Activated CD8-positive, alpha-beta memory T cell treated with anti-CD3 and anti-CD28 coated beads, Interleukin-2, amount 50 U/mL, for 4 hours (primary cell): ENCODE measurements around the gene HACD2.
"Not testable (repeated sequence)": the region's sequence is repeated elsewhere in the genome, so short reads cannot be mapped to it uniquely, and the experiment has no call there.

Source experiments
- DNase-seq: peaks from one replicate; pipeline ENCODE4 v3.0.0-alpha.2; 2020

Gene HACD2

DNA sequence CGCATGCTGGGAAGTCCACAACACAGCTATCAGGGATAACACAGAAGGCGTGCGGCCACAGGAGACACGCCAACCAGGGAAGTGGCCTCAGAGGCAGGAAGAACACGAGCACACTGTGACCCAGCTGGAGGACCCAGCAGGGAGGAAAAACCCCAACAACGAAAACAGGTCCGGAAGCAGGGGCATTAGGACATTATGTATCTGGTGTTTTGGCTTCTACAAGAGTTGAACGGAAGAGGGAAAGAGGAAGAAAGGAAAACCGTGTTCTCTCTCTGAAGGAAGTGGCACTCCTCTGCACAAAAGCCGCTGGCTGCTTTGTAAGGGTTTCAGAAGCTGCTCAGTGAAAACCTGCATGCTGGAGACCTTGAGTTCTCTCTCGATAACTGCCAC, 61.8 kb downstream of the HACD2 start:
- no peak for DNase-seq

DNA sequence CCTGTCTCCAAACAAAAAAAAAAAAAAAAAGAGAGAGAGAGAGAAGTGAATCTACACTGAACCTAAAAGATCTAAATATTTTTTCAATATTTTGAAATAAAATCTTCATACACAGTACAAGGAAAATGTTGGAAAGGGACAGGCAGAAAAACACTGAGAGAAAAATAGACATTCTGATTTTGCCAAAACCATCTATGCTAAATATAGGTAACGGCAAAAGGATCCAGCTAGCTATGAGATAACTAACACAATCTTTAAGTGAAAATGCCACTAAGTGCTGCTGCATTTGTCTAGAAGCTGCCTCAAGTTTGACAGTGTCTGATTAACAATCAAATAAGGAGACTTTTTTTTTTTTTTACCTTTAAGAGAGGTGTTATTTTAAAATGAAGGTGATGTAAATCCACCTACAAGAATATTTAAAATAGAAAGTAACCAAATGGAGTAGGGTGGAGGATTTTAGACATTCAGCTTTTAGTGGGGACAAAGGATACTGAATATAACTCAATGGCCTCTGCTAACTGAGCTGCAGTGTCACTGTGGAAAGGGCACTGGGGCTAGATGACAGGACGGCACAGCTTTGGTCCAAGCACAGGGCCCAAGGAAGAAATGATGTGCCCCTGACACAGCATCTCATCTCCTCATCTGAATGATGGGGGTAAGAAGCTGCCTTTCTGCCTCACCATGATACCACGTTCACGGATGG, 62.4 kb downstream of the HACD2 start:
- no peak for DNase-seq

DNA sequence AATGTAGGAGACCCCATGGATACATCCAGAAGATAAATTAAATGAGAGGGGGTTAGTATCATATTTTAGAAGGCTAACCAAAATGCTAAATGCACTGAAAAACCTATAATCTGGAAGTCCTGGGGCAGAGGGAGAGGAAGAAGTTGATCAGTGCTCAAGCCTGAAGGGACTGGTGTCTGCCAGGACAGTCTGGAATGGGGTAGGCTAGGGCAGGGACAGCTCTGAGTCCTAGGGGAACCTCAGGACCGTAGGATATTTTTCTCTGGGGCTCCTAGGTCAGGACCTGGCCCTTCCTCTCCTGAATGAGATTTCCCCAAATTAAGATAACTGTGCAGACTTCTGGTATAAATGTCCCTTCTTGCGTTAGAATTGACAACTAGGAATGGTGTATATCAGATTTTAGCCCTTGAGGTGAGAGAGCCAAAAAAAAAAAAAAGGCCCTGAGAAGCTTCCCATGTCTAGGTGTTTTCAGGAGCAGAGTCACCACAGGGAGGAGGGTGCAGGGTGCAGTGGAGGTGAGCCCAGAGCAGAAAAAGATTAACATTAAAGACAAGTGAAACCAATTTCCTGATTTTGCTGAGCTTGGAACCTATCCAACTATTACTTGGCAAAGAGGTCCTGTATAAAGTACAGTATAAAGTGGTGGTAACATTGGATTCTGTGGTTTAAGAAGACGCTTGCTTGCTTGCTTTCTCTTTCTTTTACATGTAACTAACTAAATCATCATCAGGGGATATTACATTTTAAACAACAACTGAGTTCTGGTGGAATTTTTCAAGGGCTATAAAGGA, 63.5 kb downstream of the HACD2 start:
- DNase-seq, result no peak

DNA sequence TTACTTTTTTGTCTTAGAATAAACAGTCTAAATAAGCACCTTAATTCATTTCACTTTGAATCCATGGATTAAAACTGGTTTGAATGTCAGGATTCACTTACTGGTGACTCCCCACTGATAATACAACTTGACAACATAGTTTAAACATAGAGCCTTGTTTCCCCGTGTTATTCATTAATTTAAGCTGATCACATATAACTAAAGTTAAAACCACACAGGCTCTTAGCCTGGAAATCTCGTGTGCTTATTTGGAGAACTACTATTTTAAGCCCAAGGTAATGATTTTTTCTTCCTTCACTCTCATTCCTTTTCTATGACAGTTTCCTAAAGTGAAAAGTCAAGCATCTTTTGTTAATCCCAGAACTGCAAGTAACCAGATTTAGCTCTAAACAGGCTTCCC, 64.2 kb downstream of the HACD2 start:
- DNase-seq, result no peak

DNA sequence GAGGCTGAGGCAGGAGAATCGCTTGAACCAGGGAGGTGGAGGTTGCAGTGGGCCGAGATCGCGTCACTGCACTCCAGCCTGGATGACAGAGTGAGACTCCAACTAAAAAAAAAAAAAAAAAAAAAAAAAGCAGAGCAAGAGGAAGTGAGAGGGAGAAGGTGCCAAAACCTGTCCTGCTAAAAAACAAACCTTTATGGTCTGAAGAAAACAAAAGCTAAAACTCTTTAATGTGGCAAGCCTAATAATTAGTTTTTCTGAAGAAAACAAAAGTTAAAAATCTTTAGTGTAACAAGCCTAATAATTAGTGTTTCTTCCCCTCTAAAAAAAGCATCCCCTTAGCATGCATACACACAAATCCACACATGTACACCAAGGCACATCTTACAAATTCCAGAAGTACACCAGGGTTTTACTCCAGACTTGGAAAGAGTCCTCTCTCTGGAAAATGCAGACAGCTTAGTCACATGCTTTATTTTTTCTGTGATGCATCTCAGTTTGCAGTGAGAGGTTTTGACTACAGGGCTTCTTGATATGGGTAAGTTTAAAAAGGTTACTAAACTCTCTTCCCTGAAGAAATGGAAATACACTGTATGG, 65.9 kb downstream of the HACD2 start:
- DNase-seq, result no peak

DNA sequence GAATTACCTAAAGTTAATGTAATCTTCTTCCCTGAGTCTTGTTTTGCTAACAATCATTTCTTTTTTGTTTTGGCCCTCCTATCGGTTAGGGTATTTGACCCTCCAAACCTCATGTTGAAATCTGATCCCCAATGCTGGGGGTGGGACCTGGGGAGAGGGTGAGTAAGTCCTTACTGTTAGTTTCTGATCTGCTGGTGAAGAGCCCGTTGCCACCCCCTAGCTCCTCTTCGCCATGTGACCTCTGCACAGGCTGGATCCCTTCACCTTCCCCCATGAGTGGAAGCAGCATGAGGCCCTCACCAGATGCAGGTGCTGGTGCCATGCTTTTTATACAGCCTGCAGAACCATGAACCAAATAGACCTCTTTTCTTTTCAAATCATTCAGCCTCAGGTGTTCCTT, 73.1 kb downstream of the HACD2 start:
- DNase-seq, result no peak

DNA sequence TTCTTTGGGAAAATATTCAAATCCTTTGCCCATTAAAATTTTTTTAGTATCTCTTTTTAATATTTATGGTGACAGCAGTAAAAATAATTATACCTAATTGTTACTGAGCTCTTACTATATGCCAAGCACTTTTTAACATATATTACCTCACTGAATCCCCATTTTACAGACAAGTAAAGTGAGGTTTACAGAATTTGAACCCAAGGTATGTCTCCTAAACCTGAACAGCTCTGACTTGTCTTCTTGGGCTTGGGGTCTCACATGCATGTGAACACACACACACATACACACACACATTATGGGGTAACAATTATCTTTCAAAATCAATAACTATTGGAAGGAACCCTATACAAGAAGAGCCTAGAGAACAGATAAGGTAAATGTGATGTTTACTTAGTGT, 73.8 kb downstream of the HACD2 start:
- no peak for DNase-seq

DNA sequence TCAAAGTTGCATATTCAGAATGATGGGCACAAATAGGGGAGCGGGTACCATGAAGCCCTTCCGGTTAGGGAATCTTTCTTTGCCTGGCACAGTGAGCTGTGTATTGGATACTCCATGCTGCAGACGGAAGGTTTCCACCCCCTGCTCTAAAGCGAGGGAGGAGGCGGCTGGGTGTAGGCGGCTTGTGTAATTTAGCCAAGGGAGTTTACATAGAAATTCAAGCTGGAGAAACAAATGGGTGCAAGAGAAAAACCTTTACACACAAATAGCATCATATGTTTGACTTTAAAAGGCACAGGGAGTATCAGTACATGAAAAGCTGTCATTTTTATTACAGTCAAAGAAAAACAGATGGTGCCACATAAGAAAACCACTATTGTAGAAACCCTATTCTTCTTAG, 76.7 kb downstream of the HACD2 start:
- no peak for DNase-seq

DNA sequence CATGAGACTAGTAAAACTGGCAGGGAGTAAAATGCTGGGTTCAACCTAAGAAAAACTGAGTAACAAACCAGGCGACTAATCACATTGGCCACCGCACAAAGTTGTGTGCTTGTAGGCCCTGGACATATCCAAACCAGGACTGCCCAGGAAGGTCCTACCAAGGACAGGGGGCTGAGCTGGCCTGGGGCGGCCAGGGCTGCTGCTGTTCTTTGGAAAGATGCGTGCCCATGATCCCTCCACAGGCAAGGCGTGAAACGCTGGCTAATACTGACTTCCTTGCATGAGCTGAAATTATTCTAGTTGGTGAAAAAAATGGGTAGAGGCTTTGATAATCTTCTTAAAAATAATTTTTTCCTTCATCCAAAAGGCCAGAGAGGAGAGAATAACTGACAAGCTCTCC, 79.0 kb downstream of the HACD2 start:
- no peak for DNase-seq

DNA sequence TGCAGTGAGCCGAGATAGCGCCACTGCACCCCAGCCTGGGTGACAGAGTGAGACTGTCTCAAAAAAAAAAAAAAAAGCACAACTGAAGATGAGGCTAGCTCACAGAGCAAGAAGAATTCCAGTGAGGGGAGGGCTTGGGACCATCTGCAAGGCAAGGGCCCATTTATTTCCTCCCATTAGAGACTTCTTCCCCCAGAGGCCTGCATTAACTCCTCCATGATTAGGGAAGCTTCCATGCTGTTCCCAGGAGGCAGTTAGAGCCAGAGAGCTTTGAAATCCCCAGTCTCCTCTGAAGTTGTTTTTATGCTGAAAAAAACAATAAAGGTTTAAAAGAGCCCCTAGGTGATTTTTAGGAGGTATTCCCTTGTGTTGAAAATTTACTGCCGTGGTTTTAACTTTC, 81.7 kb downstream of the HACD2 start:
- DNase-seq, result no peak

DNA sequence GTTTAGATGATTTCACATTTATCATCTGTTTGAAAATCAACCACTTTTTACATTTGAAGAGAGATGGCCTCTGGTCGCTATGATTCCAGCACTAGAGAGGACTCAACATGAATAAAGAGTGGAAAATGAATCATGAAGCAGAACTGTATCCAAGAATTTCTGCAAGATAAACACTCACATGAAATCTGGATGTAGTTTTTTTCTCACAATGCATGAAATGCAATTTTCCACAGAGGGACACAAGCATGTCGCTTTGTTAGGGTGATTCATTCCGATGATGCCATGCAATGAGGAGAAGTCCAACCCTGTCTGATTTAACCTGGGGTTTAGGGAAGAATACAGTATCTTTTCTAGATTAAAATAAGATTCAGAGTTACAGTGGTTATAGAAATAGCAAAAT, 85.5 kb downstream of the HACD2 start:
- no peak for DNase-seq

DNA sequence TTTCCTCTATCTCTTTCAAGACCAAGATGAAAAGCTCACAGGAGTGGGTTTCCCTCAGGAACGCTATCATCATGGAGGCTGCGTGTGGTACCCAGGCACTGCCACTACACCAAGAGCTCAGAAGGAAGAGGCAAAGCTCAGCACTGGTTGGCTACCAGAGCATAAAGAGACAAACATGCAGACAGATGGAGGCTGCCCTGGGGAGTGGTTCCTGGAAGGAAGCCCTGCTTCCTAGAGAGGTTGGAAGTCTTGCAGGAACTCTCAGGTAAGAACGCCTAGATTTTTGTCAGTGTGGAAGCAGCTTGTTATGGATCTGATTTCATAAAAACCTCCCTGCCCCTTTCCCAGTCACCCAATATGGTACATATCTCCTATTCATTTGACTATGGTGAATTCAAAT, 86.1 kb downstream of the HACD2 start:
- no peak for DNase-seq

DNA sequence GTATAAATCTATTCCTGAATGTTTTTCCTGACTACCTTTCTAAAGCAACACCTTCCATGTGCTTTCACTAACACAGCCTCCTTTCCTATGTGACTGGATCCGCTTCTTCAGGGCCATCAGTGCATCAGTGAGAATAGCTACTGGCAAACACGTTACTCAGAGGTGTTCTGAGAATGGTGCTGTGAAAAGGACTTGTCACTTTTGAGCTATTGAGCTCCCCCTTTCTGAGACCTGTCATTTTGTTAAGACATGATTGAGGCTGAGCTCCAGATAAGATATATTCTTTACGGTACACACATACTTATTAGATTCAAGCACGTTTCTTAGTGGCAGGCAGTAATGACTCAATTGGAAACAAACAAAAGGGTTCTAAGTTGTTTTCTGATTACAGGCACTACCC, 90.9 kb downstream of the HACD2 start:
- no peak for DNase-seq

DNA sequence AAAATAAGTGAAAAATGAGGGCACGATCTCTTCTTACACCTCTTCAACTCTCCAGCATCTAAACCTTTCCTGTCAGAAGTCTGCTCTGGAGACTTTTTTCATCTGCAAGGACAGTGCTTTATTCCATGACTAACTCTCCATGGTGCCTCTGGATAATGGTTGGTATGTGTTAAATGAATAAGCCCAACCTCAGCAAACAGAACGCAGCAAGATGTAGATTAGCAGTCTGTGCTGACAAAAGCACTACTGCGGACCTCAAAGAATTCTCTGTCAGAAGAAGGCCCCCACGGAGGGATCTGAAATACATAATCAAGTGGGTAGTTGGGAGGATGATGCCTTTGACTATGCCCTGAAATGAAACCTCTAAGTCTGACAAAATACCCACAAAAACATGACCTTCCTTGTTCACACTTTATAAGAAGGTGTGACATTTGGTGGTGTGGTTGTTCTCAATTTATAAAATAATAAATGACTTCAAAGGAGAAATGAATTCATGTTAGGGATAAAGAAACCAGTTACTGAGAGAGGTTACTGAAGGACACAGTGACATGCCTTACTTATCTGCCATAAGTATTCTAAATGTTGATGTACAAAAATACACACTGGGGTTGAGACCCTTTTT, 92.8 kb downstream of the HACD2 start:
- DNase-seq, result no peak

DNA sequence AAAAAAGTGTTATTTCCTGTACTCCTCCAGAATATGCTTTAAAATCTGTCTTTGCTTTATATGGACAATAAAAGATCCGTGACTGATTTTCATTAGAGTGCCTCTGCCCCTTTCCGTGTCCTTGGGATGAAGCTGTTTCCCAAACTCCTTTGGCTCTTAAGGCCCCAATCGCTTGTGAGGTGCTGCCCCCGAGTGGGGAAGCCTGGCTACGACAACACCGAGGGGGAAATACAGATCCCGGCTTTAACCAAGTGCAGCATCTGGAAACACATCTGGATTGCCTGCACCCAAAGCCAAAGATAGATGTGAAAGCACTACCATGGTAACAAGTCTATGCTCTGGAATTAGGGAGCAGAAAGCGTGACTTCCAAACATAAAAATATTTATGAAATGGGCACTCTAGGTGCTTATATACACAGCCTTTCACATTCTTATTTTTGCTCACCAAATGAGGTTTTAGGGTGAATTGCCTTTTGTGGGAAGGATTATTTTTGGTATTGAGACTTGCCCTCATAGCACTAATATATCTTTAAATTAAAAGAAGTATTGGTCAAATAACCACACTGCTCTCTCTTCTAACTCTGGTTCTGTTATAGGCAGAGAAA, 95.4 kb downstream of the HACD2 start:
- peak; percentile 26 for DNase-seq

DNA sequence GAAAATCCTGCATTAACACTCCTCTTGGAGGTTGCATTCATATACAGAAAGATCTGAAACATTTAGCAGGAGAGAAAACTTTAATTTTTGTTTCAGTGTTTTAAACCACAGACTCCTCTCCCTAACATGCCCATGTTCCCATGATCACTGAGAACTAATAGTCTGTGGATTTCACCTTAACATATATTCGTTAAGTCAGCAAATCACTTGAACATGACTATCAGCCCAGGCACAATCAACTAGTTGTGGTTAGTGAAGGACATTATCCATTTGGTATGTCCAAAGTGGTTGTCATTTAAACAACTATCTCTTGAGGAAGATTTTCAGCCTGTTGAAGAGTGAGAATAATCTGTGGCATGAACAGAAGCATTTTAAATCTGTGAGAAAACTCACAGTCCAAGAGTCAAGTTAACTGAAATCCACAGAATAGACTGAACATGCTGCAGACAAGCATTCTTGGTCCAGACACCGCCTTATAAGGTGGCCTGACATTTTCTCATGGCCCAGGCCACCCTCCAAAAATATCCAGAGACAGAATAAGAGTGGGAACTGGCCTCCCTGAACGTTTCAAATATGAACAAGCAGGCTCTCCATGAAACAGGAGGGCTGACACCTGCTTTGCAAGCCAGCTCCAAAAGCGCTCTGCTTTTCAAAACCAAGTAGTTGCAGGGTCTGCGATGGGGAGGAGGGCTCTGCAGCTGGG, 96.1 kb downstream of the HACD2 start:
- no peak for DNase-seq

DNA sequence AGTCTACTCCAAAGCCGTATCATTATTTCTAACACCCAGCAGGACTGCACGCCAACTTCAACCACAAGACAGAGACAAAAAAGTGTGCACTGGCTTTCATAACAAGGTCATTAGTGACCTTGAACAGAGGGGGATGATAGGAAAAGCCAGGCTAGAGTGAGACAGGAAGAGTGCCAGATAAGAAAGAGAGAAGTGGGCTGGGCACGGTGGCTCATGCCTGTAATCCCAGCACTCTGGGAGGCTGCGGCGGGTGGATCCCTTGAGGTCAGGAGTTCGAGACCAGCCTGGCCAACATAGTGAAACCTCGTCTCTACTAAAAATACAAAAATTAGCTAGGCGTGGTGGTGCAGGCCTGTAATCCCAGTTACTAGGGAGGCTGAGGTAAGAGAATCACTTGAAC, 97.8 kb downstream of the HACD2 start:
- DNase-seq, result not testable (repeated sequence)

DNA sequence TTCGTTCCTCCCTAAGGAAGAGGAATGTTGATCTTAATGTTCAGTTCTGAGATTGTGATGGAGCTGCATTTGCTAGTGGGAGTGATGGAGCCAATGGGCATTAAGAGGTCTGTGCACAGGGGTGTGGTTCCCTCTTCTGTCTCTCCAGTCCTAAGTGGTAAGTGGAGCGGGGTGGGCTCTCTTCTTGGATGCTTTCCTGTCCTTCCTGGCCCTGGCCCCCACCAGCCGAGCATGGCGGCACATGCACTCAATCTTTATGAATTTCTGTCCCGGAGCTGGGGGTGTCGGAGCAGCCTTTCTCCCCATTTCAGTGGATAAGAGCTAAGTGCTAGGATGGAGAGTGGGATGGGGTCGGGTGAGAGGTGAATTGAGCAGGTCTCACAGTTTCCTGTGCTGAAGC, 98.4 kb downstream of the HACD2 start:
- DNase-seq, result no peak

DNA sequence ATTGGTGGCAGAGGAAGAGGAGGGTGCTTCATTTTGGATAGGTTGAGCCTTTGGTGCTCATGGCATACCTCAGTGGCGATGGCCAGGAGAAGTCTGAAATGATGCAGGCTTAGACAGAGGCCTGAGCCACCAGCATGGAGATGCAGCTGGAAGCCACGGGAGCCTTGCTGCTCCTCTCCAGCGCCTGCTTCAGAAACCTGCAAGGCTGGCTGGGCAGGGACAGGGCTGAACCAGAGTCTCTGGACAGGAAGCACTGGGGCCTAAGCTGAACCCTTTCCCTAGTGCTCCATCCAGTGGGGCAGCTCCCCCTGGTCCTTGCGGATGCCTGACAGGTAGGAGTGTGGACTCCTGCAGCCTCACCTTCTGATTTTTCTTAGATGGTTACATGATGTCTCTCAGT, 99.3 kb downstream of the HACD2 start:
- no peak for DNase-seq

DNA sequence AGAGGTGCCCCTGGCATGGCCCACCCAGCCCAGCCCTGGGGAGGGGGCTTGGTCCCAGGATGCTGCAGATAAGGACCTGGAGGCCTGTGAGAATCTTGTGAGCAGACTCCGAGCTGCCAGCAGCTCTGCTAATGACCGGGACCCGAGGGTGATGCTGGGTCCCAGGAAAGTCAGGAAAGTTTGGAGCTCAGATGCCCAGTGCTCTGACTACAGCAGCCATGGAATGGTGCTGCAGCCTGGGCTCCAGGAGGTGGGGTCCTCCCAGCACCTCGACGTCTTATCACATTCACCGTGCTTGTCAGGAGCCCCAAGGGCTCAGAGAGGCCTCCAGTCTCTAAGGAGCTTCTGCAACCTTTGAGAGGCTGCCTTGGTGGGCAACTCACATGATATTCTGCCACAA, 101.7 kb downstream of the HACD2 start:
- DNase-seq, result no peak

DNA sequence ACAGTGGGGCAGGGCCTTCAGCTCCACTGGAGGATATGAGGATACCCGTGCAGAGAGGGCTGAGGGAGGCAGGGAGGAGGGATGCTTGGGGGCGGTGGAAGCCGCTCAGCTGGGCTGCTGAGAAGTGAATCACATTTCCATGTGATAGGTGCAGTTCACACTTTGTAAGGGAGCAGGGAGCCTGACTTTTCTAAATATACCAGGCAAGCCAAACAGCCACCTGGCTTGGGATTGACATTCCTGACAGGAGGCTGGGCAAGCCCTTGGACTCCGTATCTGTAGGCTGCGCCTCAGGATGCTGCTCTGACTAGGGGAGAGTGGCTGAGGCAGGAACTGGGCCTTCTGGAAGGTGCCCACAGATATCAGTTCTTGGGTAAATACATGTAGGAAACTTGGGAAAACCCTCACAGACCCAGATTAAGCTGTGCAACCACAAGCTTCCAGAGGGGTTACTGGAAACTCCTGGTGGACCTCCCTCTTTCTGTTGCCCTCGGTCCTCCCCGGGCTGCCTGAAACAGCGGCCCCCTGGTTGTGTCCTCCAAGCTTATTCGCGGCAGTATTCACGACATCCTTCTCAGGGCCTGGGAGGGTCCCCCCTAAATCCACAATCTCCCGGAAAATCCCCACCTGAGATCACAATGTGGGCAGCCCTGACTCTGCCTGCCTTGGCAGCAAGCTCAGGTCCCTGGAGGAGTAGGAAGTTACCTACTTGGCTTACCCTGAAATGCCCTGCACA, 103.0 kb downstream of the HACD2 start:
- DNase-seq, result no peak

DNA sequence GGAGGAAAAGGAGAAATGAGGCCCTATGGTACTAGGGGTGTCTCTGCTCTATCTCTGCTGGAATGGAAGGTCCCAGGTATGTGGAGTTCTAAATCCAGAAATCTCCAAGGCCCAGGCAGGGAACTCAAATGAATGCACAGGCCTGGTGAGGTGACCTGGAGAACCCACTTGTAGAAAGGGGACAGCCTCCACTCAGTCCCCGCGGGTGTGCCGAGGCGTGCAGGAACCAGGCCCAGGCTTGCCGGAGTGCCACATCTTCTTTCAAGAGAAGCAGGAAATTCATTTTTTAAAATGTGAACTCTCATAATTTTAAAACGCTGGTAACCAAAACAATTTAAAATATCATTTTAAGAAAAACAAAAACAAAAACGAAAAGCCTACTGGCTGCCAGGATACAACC, 103.8 kb downstream of the HACD2 start:
- no peak for DNase-seq
